Psoas muscle (tissue), 8 donors: ENCODE results near the gene TAS1R3. TPM values are rescaled to one million over a fixed set of nuclear protein-coding genes. Genes with fewer than 3 reads are reported as not detected.

ENCODE experiments used
- ATAC-seq, 4 donors: fragments of 200-7000 bp; cut with Tn5 transposase; one replicate each; pipeline ENCODE4 v1.9.1; 2020; ENCODE audit warnings: moderate library complexity in 3 of 4, mild to moderate bottlenecking in 2 of 4
- DNase-seq, 2 donors: peaks; one replicate each; pipeline ENCODE4 v3.0.0-alpha.2; 2020
- H3K27ac ChIP-seq: fragments of 200-600 bp; one replicate; pipeline ENCODE4 v1.8.0; 2022
- H3K27me3 ChIP-seq, 3 donors: fragments of 200-600 bp in 1 of 3; one replicate each; pipeline versions ENCODE4 v1.6.1 to v1.8.0; 2013 to 2022; ENCODE audit warnings: low read length in 2 of 3, mild to moderate bottlenecking in 2 of 3, moderate library complexity in 1 of 3; ENCODE audit not compliant: insufficient read depth in 3 of 3
- H3K36me3 ChIP-seq, 2 donors: fragments of 200-600 bp in 1 of 2; one replicate each; pipeline versions ENCODE4 v1.6.1 to v1.8.0; 2013 to 2022; ENCODE audit warnings: low read depth in 1 of 2, mild to moderate bottlenecking in 1 of 2, moderate library complexity in 1 of 2; ENCODE audit not compliant: insufficient read depth in 1 of 2
- H3K4me1 ChIP-seq: fragments of 200-600 bp; one replicate; pipeline ENCODE4 v1.8.0; 2022
- H3K4me3 ChIP-seq: fragments of 200-600 bp; one replicate; pipeline ENCODE4 v1.8.0; 2022; ENCODE audit warnings: mild to moderate bottlenecking
- H3K9me3 ChIP-seq: fragments of 200-600 bp; one replicate; pipeline ENCODE4 v1.8.0; 2022
- WGBS, 3 donors: extraction: QIAGEN DNeasy Blood & Tissue Kit; methylation state at CpG; one replicate each; pipeline versions ENCODE4 v1.1.6 to v1.1.7; 2013; 5-methylcytosine and 5-hydroxymethylcytosine counted together
- intact Hi-C, 2 donors: fragments of 100-400 bp; cut with DNase I; formaldehyde crosslinking; loops; one replicate each; pipeline versions ENCODE4 v1.11.0 to v1.14.2; 2022
- polyA plus RNA-seq, 3 donors: library from polyadenylated mRNA; stranded (reverse); fragments of 200-250 nt; gene quantifications; one replicate each; pipeline ENCODE4 v1.2.3, GENCODE V29; 2013
- total RNA-seq, 4 donors: library from RNA; stranded (reverse); fragmentation: NEBNext Ultra II Directional in 2 of 4; extraction: Animal tissue kit (Norgen Biotek cat#: 25700) in 2 of 4; gene quantifications; one replicate each; pipeline versions ENCODE4 v1.2.1 to v1.2.4, GENCODE V29; 2021 to 2023
- TF ChIP-seq, protein P1 (sequence below): fragments of 200-600 bp; IDR thresholded peaks from one replicate; pipeline ENCODE4 v1.8.0; 2022; ENCODE audit warnings: antibody characterized with exemption
- donor health status: healthy with polysubstance abuse.
- donor health status: DM: no; HTN: no; CAD: no; lungs with moderate emphysema.
- donor health status: Bipolar disorder and iron deficiency.
- donor health status: healthy.
- donor health status: DM: yes; HTN: yes; CAD: no.
- donor health status: DM: no; HTN: no; CAD: no.
- donor health status: DM: no; HTN: no; CAD: no.
- donor health status: DM: yes; HTN: yes; CAD: no.

Gene TAS1R3
- total and polyA plus RNA-seq, 7 donors: 0.06 to 0.25 (median 0.09) TPM; not detected in 1

DNA sequence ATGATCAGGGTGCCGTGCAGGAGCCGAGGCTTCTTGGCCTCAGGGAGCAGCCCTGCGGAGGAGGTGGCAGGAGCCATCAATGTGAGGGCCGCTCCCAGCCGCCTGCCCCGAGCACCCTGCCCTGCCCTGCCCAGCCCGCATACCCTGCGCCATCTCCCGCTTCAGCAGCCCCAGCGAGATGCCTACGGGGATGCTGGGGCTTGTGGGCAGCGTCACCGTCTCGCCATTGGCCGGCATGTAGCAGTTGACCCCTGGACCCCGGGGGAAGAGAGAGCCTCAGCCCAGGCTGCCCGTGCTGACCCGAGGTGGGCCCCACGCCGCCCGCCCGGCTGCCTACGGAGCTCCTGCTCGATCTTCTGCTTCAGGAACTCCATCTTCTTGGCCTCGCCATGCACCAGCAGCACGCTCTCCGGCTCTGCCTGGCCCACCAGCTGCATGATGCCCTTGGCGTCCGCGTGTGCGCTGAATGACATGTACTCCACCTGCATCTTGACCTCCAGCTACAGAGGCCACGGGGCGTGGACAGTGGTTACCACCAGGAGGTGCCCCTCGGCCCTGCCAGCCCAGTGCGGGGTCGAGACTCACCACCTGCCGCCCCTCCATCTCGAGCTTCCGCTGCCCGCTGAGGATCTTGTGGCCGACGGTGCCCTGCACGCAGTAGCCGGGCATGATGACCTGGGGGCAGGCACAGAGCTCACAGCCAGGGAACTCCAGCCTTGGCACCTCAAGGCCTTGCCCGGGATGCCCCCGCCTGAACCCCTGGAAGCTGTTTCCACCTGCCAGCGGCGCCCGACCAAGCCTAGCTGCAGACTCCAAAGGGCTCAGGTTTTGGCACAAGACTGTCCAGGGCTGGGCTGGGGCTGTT is 18.4 kb upstream of the TAS1R3 start:
- H3K4me3 ChIP-seq: no peak overlapping the region
- no peaks in the 10 kb centered on the region for H3K27me3 ChIP-seq
- whole genome bisulfite sequencing, 3 donors: 66 to 83% (median 67%) methylated on average over 45 to 49 of the region's 49 CpGs
- intact Hi-C loops: no loop called here
- no peaks in the 10 kb centered on the region for H3K9me3 ChIP-seq
- H3K27ac ChIP-seq: no peak overlapping the region
- no peak for ATAC-seq
- peaks cover 7 to 74% of the 10 kb centered on the region in 2 donors for H3K36me3 ChIP-seq
- H3K4me1 ChIP-seq: peaks cover 18% of the 10 kb centered on the region
- TF ChIP-seq, protein P1, sequence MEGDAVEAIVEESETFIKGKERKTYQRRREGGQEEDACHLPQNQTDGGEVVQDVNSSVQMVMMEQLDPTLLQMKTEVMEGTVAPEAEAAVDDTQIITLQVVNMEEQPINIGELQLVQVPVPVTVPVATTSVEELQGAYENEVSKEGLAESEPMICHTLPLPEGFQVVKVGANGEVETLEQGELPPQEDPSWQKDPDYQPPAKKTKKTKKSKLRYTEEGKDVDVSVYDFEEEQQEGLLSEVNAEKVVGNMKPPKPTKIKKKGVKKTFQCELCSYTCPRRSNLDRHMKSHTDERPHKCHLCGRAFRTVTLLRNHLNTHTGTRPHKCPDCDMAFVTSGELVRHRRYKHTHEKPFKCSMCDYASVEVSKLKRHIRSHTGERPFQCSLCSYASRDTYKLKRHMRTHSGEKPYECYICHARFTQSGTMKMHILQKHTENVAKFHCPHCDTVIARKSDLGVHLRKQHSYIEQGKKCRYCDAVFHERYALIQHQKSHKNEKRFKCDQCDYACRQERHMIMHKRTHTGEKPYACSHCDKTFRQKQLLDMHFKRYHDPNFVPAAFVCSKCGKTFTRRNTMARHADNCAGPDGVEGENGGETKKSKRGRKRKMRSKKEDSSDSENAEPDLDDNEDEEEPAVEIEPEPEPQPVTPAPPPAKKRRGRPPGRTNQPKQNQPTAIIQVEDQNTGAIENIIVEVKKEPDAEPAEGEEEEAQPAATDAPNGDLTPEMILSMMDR: no peak
- DNase-seq: no peak

DNA sequence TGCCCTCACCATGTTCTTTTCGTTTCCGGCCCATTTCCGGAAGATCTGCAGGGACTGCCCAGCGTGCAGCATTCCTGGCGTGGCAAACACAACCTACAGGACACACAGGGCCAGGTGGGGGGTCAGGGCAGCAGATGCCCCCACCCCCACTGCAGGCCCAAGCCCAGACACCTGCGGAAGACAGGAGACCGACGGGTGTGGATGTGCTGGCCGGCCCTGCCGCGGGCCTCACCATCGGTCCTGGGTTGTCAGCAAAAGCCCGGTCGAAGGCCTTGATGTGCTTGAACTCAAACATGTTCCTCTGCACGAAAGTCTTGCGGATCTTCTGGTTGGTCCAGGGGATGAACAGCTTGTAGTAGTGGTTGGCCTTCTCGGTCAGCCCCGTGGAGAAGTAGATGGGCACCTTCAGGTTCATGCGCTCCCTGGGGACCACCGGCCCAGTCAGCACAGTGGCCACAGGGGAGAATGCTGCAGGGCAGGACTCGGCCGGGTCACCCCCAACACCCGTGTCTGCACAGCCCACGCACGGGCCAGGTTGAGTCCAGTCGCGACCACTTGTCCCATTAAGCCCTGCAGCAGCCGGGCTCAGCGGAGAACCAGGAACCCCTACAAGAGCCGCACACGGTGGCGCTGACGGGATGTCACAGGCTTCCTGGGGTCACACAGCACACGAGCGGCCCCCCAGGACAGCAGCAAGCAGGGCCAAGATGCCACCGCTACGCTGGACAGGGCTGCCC is 17.4 kb upstream of the TAS1R3 start:
- TF ChIP-seq, protein P1: no peak
- no peaks in the 10 kb centered on the region for H3K9me3 ChIP-seq

GRCh38 chr1:1314237-1314586 is 16.9 kb upstream of the TAS1R3 start:
- Histone ChIP-seq H3K36me3 (peaks cover 7 to 82% of the 10 kb centered on the region in 2 donors), H3K9me3 (no peaks in the 10 kb centered on the region), H3K4me3 (no peak overlapping the region), H3K27ac (no peak overlapping the region), H3K27me3 (no peaks in the 10 kb centered on the region), H3K4me1 (peaks cover 26% of the 10 kb centered on the region)
- ATAC-seq: no peak
- no peak for DNase-seq
- TF ChIP-seq, protein P1: no peak
- WGBS, 3 donors: 86 to 95% (median 91%) methylated on average over 15 of the region's 15 CpGs
- intact Hi-C loops: no loop called here

More for the DNA sequence above, 17.4 kb upstream of the TAS1R3 start:
- Histone ChIP-seq H3K36me3 (peaks cover 7 to 77% of the 10 kb centered on the region in 2 donors), H3K4me3 (no peak overlapping the region), H3K27ac (no peak overlapping the region), H3K27me3 (no peaks in the 10 kb centered on the region), H3K4me1 (peaks cover 27% of the 10 kb centered on the region)
- intact Hi-C loops: no loop called here
- 84 to 89% (median 86%) methylated on average over 37 of the region's 37 CpGs for WGBS, 3 donors
- DNase-seq (no peak), ATAC-seq (no peak)

- TF ChIP-seq, protein P1: no peak
- WGBS, 3 donors: 85 to 91% (median 88%) methylated on average over 21 to 23 of the region's 23 CpGs
Measured at GRCh38 chr1:1314678-1315335, 16.3 kb upstream of the TAS1R3 start.

More at GRCh38 chr1:1314678-1315335, 16.3 kb upstream of the TAS1R3 start:
- Histone ChIP-seq H3K4me1 (peaks cover 20% of the 10 kb centered on the region), H3K4me3 (no peak overlapping the region), H3K27ac (no peak overlapping the region), H3K36me3 (peaks cover 7 to 88% of the 10 kb centered on the region in 2 donors), H3K9me3 (no peaks in the 10 kb centered on the region), H3K27me3 (no peaks in the 10 kb centered on the region)
- DNase-seq: no peak
- no peak for ATAC-seq
- intact Hi-C loops: no loop called here
